GM12864 (cell line): ENCODE measurements around the gene CNTNAP5.

Experiments
- DNase-seq: peaks from one replicate; pipeline ENCODE4 v3.0.0-alpha.2; 2011; ENCODE audit warnings: low read depth
- H3K4me3 ChIP-seq: 2 replicates; pipeline ENCODE4 v1.5.1; 2011; ENCODE audit warnings: mild to moderate bottlenecking, low read depth, low read length, control low read depth
- CTCF ChIP-seq: IDR thresholded peaks from 2 replicates; pipeline ENCODE4 v1.5.1; 2011; ENCODE audit warnings: low read depth, mild to moderate bottlenecking, moderate library complexity, low read length, control low read depth, inconsistent platforms; ENCODE audit errors: missing control alignments

Gene CNTNAP5

DNA sequence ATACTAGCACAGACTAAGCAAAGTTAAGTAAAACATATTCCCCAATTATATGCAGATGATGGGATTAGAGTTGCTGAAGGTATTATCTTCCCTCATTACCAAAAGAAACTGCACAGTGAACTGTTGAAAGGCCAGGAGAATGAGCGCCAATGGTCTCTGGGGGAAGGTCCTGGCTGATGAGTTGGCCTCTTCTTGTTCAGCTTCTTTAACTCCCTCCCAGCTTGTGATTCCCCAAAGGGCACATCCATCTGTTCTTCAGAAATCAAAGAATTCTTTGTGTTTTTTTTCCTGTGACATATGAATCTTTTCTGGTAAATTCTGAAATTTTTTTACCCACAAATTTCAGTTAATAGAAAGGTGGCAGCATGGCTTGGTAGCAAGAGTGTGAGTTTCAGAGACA is 667.6 kb downstream of the CNTNAP5 start:
- TF ChIP-seq CTCF: no peak
- no peak overlapping the region for H3K4me3 ChIP-seq
- no peak for DNase-seq

- TF ChIP-seq CTCF: no peak
- no peak overlapping the region for H3K4me3 ChIP-seq
- no peak for DNase-seq
Observed at GRCh38 chr2:124693156-124693555, 668.1 kb downstream of the CNTNAP5 start.

DNA sequence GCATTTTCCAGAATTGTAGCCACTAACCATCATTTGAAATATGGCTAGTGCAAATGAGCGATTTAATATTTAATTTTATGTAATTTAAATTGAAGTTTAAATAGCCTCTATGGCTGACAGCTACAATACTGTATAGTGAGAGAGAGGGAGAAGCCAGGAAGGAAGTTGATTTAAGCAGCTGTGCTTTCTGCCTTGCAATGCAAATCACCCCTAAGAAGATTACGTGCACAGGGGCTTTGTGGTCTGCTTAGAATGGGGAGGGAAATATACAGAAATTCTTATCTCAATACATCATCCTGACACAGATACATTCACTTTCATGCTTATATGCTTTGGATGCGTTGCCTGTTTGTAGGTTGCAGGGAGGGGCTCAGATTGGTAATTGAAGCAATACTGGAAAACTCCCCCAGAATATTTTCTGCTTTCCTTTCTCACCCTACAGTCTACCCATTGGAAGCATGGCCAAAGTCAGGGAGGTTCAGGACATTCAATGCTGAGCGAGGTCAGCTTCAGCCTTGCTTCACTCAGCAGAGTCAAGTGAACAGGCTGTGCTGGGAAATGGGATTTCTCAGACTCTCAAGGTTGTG is 674.0 kb downstream of the CNTNAP5 start:
- no peak for DNase-seq
- no peak for TF ChIP-seq CTCF
- no peak overlapping the region for H3K4me3 ChIP-seq

- H3K4me3 ChIP-seq: no peak overlapping the region
- no peak for TF ChIP-seq CTCF
- DNase-seq: no peak
Observed at GRCh38 chr2:124702777-124703176, 677.7 kb downstream of the CNTNAP5 start.

DNA sequence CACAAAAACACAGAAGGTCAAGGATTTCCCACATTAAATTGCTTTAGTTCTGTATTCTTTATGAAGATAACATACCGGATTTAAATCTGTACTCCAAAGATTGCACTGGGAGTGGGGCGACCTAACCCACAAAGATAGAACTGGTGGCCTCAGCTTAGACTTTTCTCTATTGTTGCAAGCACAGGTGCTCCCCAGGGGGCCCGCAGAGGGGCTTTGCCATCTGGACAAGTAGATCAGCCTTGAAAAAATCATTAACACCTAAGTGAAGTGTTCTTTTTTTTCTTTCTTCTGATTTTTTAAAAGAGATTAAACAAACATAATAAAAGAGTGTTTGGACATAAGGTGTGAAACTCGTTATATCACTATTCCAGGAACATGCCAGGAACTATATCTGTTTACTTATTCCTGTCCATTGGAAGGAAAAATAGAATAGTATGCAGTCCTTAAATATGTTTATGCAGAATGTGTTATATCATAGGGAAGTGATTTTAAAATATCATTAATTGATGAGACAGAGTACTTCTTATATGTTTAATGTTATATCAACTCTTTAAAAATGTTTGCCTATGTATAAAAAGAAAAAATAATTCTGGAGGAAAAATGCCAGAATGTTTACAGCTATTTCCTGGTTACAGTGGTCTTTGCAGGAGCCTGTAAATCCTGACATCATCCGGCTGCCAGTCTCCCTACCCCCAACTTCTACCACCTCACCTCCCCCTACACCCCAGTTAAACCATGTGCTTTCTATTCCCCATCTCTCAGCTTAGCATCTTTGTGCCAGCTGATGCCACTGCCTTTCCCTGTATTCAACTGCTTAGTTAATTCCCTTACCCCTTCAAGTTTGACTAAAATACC is 679.2 kb downstream of the CNTNAP5 start:
- no peak for DNase-seq
- TF ChIP-seq CTCF: no peak
- no peak overlapping the region for H3K4me3 ChIP-seq

- H3K4me3 ChIP-seq: no peak overlapping the region
- no peak for DNase-seq
- no peak for TF ChIP-seq CTCF
Observed at GRCh38 chr2:124708661-124709060, 683.6 kb downstream of the CNTNAP5 start.
